HEK293 (cell line): ENCODE results near the gene MMP23B.

Source experiments
- CTCF ChIP-seq: fragments of 450-650 bp; formaldehyde crosslinking; IDR thresholded peaks from 2 replicates; pipeline ENCODE4 v1.5.1; 2016; ENCODE audit warnings: missing biosample characterization, missing genetic modification characterization
- SETDB1 ChIP-seq: IDR thresholded peaks from one replicate; pipeline ENCODE4 v1.6.1; 2017; ENCODE audit warnings: mild to moderate bottlenecking, low read length, moderate library complexity, mixed read lengths; ENCODE audit not compliant: insufficient read length
- TCF7L2 ChIP-seq: IDR thresholded peaks from 2 replicates; pipeline ENCODE4 v1.6.1; 2011; ENCODE audit warnings: low read depth, mild to moderate bottlenecking, inconsistent platforms, low read length, moderate library complexity, borderline replicate concordance
- YY1 ChIP-seq: fragments of 450-650 bp; formaldehyde crosslinking; IDR thresholded peaks from 2 replicates; pipeline ENCODE4 v1.5.1; 2018; ENCODE audit warnings: missing biosample characterization, missing genetic modification characterization
- ZBTB20 ChIP-seq: fragments of 450-650 bp; formaldehyde crosslinking; IDR thresholded peaks from 2 replicates; pipeline ENCODE4 v1.5.1; 2016; ENCODE audit warnings: missing biosample characterization, missing genetic modification characterization
- ZNF530 ChIP-seq: fragments of 450-650 bp; formaldehyde crosslinking; IDR thresholded peaks from 2 replicates; pipeline ENCODE4 v1.5.1; 2016; ENCODE audit warnings: low read depth, missing biosample characterization, missing genetic modification characterization
- ZNF544 ChIP-seq: fragments of 450-650 bp; formaldehyde crosslinking; IDR thresholded peaks from 2 replicates; pipeline ENCODE4 v1.5.0; 2017; ENCODE audit warnings: missing biosample characterization, missing genetic modification characterization
- TF ChIP-seq, protein P1 (sequence below): fragments of 450-650 bp; formaldehyde crosslinking; IDR thresholded peaks from 2 replicates; pipeline ENCODE4 v1.5.1; 2016; ENCODE audit warnings: missing biosample characterization, missing genetic modification characterization

DNA sequence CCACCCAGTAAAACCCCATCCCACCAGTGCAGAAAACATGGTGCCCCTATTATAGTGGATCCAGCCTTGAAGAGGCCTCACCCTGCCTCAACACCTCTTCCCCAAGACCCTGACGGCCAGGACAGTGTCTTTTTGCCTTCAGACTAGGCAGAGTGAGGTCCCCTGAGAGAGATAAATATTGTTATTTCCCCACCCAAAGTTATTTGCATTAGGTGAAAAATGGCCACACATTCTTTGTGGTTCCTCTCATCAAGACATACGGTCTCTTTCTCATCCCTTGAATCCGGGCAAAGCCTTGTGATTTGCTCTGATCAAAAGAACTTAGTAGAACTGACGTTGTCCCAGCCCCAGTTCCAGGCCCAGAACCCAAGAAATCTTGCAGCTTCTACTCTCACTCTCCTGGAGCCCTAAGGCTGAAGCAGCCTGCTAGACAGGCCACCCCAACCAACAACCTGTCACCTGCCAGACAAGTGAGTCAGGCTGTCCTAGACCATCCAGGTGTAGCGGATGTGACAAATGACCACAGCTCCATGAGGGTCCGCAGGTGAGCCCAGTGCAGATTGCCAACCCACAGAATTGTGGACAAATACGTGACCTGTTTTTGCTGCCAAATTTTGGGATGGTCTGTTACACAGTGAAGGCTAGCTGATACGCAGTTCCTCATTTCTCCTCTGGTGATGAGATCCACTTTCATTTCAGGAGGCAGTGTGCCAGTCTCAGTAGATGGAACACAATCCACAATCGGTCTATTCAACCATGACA lies 49.2 kb upstream of the MMP23B start:
- TF ChIP-seq CTCF (tag by site-specific recombination) (no peak), ZNF530 (tag by site-specific recombination) (no peak), ZBTB20 (tag by site-specific recombination) (no peak), SETDB1 (no peak), ZNF544 (tag by site-specific recombination) (no peak), YY1 (tag by site-specific recombination) (no peak), TCF7L2 (no peak)
- TF ChIP-seq, protein P1, sequence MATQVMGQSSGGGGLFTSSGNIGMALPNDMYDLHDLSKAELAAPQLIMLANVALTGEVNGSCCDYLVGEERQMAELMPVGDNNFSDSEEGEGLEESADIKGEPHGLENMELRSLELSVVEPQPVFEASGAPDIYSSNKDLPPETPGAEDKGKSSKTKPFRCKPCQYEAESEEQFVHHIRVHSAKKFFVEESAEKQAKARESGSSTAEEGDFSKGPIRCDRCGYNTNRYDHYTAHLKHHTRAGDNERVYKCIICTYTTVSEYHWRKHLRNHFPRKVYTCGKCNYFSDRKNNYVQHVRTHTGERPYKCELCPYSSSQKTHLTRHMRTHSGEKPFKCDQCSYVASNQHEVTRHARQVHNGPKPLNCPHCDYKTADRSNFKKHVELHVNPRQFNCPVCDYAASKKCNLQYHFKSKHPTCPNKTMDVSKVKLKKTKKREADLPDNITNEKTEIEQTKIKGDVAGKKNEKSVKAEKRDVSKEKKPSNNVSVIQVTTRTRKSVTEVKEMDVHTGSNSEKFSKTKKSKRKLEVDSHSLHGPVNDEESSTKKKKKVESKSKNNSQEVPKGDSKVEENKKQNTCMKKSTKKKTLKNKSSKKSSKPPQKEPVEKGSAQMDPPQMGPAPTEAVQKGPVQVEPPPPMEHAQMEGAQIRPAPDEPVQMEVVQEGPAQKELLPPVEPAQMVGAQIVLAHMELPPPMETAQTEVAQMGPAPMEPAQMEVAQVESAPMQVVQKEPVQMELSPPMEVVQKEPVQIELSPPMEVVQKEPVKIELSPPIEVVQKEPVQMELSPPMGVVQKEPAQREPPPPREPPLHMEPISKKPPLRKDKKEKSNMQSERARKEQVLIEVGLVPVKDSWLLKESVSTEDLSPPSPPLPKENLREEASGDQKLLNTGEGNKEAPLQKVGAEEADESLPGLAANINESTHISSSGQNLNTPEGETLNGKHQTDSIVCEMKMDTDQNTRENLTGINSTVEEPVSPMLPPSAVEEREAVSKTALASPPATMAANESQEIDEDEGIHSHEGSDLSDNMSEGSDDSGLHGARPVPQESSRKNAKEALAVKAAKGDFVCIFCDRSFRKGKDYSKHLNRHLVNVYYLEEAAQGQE (tag by site-specific recombination) = no peak
